IMR-90 (cell line): Measurements from ENCODE around the gene IGF1.

Experiments
- POLR2A ChIP-seq: IDR thresholded peaks from 2 replicates; pipeline ENCODE4 v1.6.1; 2012; ENCODE audit warnings: mild to moderate bottlenecking, low read depth, low read length
- RFX5 ChIP-seq: IDR thresholded peaks from 2 replicates; pipeline ENCODE4 v1.8.0; 2012; ENCODE audit warnings: low read depth, mild to moderate bottlenecking, low read length, moderate library complexity
- SMC3 ChIP-seq: fragments of 150-350 bp; IDR thresholded peaks from 2 replicates; pipeline ENCODE4 v1.6.1; 2016; ENCODE audit warnings: low read depth, mild to moderate bottlenecking, antibody characterized with exemption, low read length, moderate library complexity
- TF ChIP-seq, protein P1 (sequence below): conservative IDR thresholded peaks from 2 replicates; pipeline ENCODE4 v1.5.1; 2012; ENCODE audit warnings: mild to moderate bottlenecking, low read depth, low read length, improper control_type of control experiment
- TF ChIP-seq, protein P2 (sequence below): fragments of 150-350 bp; IDR thresholded peaks from 2 replicates; pipeline ENCODE4 v1.6.1; 2017; ENCODE audit warnings: mild to moderate bottlenecking, antibody characterized with exemption, low read length, low read depth
- TF ChIP-seq, protein P3 (sequence below): fragments of 150-350 bp; IDR thresholded peaks from 2 replicates; pipeline ENCODE4 v1.6.1; 2016; ENCODE audit warnings: low read depth, mild to moderate bottlenecking, low read length, moderate library complexity, borderline replicate concordance

DNA sequence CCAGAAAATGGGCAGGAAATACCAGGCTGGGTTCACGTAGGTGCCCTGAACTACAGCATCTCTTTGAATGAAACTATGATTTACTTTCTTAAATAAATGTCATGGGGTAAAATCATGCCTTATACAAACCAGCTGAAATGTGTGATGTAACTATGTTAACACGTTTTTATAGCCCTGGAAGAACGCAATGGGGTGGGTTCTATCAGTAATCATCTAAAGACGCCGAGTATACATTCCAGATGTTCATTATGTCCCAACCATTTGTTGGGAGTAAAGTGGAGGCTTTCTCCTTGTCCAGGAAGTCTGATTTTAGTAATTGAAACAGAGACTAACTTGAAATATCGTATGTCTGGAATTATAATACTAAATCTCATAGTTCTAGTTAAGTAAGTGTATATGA, 16.2 kb upstream of the IGF1 start:
- TF ChIP-seq POLR2A (no peak), RFX5 (no peak), SMC3 (no peak)
- TF ChIP-seq, protein P1, sequence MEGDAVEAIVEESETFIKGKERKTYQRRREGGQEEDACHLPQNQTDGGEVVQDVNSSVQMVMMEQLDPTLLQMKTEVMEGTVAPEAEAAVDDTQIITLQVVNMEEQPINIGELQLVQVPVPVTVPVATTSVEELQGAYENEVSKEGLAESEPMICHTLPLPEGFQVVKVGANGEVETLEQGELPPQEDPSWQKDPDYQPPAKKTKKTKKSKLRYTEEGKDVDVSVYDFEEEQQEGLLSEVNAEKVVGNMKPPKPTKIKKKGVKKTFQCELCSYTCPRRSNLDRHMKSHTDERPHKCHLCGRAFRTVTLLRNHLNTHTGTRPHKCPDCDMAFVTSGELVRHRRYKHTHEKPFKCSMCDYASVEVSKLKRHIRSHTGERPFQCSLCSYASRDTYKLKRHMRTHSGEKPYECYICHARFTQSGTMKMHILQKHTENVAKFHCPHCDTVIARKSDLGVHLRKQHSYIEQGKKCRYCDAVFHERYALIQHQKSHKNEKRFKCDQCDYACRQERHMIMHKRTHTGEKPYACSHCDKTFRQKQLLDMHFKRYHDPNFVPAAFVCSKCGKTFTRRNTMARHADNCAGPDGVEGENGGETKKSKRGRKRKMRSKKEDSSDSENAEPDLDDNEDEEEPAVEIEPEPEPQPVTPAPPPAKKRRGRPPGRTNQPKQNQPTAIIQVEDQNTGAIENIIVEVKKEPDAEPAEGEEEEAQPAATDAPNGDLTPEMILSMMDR, result no peak
- TF ChIP-seq, protein P2, sequence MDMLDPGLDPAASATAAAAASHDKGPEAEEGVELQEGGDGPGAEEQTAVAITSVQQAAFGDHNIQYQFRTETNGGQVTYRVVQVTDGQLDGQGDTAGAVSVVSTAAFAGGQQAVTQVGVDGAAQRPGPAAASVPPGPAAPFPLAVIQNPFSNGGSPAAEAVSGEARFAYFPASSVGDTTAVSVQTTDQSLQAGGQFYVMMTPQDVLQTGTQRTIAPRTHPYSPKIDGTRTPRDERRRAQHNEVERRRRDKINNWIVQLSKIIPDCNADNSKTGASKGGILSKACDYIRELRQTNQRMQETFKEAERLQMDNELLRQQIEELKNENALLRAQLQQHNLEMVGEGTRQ, result no peak
- TF ChIP-seq, protein P3, sequence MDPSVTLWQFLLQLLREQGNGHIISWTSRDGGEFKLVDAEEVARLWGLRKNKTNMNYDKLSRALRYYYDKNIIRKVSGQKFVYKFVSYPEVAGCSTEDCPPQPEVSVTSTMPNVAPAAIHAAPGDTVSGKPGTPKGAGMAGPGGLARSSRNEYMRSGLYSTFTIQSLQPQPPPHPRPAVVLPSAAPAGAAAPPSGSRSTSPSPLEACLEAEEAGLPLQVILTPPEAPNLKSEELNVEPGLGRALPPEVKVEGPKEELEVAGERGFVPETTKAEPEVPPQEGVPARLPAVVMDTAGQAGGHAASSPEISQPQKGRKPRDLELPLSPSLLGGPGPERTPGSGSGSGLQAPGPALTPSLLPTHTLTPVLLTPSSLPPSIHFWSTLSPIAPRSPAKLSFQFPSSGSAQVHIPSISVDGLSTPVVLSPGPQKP, result no peak
